Muscle layer of colon (tissue), 2 donors: ENCODE data around the gene BATF3.
"Not testable (repeated sequence)": the region's sequence is repeated elsewhere in the genome, so short reads cannot be mapped to it uniquely, and the experiment has no call there.

Experiments used
- H3K27ac ChIP-seq: one replicate; pipeline ENCODE4 v1.7.0; 2013; ENCODE audit warnings: low read depth, mild to moderate bottlenecking, low read length, moderate library complexity
- H3K27me3 ChIP-seq, 2 donors: one replicate each; pipeline ENCODE4 v1.7.0; 2013; ENCODE audit warnings: low read length in 2 of 2, mild to moderate bottlenecking in 2 of 2; ENCODE audit not compliant: insufficient read depth in 2 of 2, control insufficient read depth in 1 of 2
- H3K36me3 ChIP-seq: one replicate; pipeline ENCODE4 v1.7.0; 2013; ENCODE audit warnings: mild to moderate bottlenecking, low read length; ENCODE audit not compliant: insufficient read depth
- H3K4me1 ChIP-seq: one replicate; pipeline ENCODE4 v1.7.0; 2013; ENCODE audit warnings: mild to moderate bottlenecking, low read length; ENCODE audit not compliant: insufficient read depth
- H3K4me3 ChIP-seq, 2 donors: one replicate each; pipeline ENCODE4 v1.7.0; 2013; ENCODE audit warnings: low read length in 2 of 2, low read depth in 1 of 2, mild to moderate bottlenecking in 1 of 2, moderate library complexity in 1 of 2
- H3K9ac ChIP-seq: one replicate; pipeline ENCODE4 v1.7.0; 2013; ENCODE audit warnings: low read length
- H3K9me3 ChIP-seq: one replicate; pipeline ENCODE4 v1.7.0; 2013; ENCODE audit warnings: mild to moderate bottlenecking, low read length
- donor health status: abdominal sarcoma.
- donor health status: Adenocarcinoma of cecum.

The BATF3 gene

GRCh38 chr1:212667223-212668139 is 32.2 kb downstream of the BATF3 start:
- no peaks in the 10 kb centered on the region for H3K9me3 ChIP-seq
- peak overlapping the region in 1 of 2 donors; percentile 29 for H3K4me3 ChIP-seq
- H3K9ac ChIP-seq = no peak overlapping the region
- peak overlapping the region; percentile 6 for H3K27ac ChIP-seq
- peaks cover 24% of the 10 kb centered on the region for H3K4me1 ChIP-seq
- no peaks in the 10 kb centered on the region for H3K36me3 ChIP-seq
- H3K27me3 ChIP-seq = no peaks in the 10 kb centered on the region

- no peaks in the 10 kb centered on the region for H3K27me3 ChIP-seq
- no peaks in the 10 kb centered on the region for H3K9me3 ChIP-seq
- H3K36me3 ChIP-seq = no peaks in the 10 kb centered on the region
- peaks cover 20% of the 10 kb centered on the region for H3K4me1 ChIP-seq
- no peak overlapping the region for H3K4me3 ChIP-seq
- peak overlapping the region; percentile 51 for H3K27ac ChIP-seq
- H3K9ac ChIP-seq = no peak overlapping the region
Observed at GRCh38 chr1:212666116-212666775, 33.4 kb downstream of the BATF3 start.

GRCh38 chr1:212665241-212666115 is 34.2 kb downstream of the BATF3 start:
- no peaks in the 10 kb centered on the region for H3K36me3 ChIP-seq

GRCh38 chr1:212664409-212665199 is 35.0 kb downstream of the BATF3 start:
- Histone ChIP-seq H3K9ac (no peak overlapping the region), H3K4me3 (no peak overlapping the region), H3K4me1 (peaks cover 20% of the 10 kb centered on the region), H3K9me3 (no peaks in the 10 kb centered on the region), H3K36me3 (no peaks in the 10 kb centered on the region), H3K27me3 (no peaks in the 10 kb centered on the region), H3K27ac (no peak overlapping the region)

More at GRCh38 chr1:212665241-212666115, 34.2 kb downstream of the BATF3 start:
- Histone ChIP-seq H3K27ac (no peak overlapping the region), H3K4me3 (peak overlapping the region; percentile 32 to 42), H3K27me3 (no peaks in the 10 kb centered on the region), H3K9me3 (no peaks in the 10 kb centered on the region), H3K9ac (no peak overlapping the region), H3K4me1 (peaks cover 20% of the 10 kb centered on the region)

GRCh38 chr1:212658250-212658649 is 41.4 kb downstream of the BATF3 start:
- not testable (repeated sequence) for H3K4me3 ChIP-seq, H3K36me3 ChIP-seq, H3K9ac ChIP-seq, H3K27ac ChIP-seq, H3K4me1 ChIP-seq, H3K9me3 ChIP-seq, H3K27me3 ChIP-seq

- no peaks in the 10 kb centered on the region for H3K4me1 ChIP-seq
- H3K27me3 ChIP-seq = no peaks in the 10 kb centered on the region
- no peaks in the 10 kb centered on the region for H3K9me3 ChIP-seq
- H3K4me3 ChIP-seq = no peak overlapping the region
- no peaks in the 10 kb centered on the region for H3K36me3 ChIP-seq
- H3K9ac ChIP-seq = no peak overlapping the region
- no peak overlapping the region for H3K27ac ChIP-seq
Observed at GRCh38 chr1:212656730-212657129, 42.9 kb downstream of the BATF3 start.

- no peaks in the 10 kb centered on the region for H3K27me3 ChIP-seq
- no peak overlapping the region for H3K4me3 ChIP-seq
- no peaks in the 10 kb centered on the region for H3K9me3 ChIP-seq
- no peaks in the 10 kb centered on the region for H3K36me3 ChIP-seq
- H3K4me1 ChIP-seq = no peaks in the 10 kb centered on the region
- H3K27ac ChIP-seq = no peak overlapping the region
- H3K9ac ChIP-seq = no peak overlapping the region
Observed at GRCh38 chr1:212655668-212656440, 43.8 kb downstream of the BATF3 start.

GRCh38 chr1:212652609-212653008 is 47.0 kb downstream of the BATF3 start:
- H3K36me3 ChIP-seq = no peaks in the 10 kb centered on the region
- H3K27ac ChIP-seq = no peak overlapping the region
- H3K9me3 ChIP-seq = no peaks in the 10 kb centered on the region

DNA sequence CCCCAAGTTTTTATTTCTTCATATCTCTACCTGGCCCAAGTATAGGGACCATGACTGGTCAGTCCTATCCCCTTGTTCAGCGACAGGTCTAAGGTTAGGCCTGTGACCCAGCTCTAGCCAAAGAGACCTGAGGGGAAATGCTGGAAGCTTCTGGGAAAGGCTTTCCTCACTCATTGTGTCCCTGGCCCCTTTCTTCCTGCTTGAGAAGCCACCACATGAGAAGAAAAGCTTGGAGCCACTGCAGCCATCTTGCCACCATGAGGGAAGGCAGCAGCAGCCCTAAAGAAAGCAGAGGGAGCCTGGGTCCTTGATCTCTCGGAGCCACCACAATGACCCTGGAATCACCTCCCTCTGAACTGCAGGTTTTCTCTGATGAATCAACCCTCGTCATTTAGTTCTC is 47.7 kb downstream of the BATF3 start:
- Histone ChIP-seq H3K9ac (no peak overlapping the region), H3K9me3 (no peaks in the 10 kb centered on the region), H3K36me3 (no peaks in the 10 kb centered on the region), H3K4me3 (no peak overlapping the region), H3K27ac (no peak overlapping the region), H3K4me1 (no peaks in the 10 kb centered on the region), H3K27me3 (no peaks in the 10 kb centered on the region)

More at GRCh38 chr1:212652609-212653008, 47.0 kb downstream of the BATF3 start:
- Histone ChIP-seq H3K27me3 (no peaks in the 10 kb centered on the region), H3K4me3 (no peak overlapping the region), H3K4me1 (no peaks in the 10 kb centered on the region), H3K9ac (no peak overlapping the region)

DNA sequence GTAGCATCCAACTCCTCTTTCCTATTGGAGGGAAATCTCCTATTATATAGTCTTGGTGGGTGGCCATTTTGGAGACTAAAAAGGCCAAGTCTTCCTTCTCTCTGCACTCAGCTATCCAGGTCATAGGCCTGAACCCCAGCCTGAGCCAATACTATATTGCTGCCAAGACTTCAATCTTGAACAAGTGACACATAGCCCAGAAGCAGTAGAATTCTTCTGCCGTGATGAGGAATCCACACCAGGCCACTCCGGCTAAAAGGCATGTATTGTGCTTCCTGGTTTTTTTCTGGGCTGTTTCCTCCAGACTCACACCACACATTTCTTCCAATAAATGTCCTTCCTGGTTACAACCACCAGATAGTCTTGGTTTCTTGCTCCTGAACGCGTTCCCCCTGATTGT is 48.1 kb downstream of the BATF3 start:
- Histone ChIP-seq H3K27ac (no peak overlapping the region), H3K9me3 (no peaks in the 10 kb centered on the region), H3K27me3 (no peaks in the 10 kb centered on the region), H3K9ac (no peak overlapping the region), H3K36me3 (no peaks in the 10 kb centered on the region), H3K4me3 (no peak overlapping the region), H3K4me1 (no peaks in the 10 kb centered on the region)
